SH-SY5Y (cell line): ENCODE measurements around the gene GSN.

Experiments used
- GATA2 ChIP-seq: IDR thresholded peaks from 2 replicates; pipeline ENCODE4 v1.6.1; 2011; ENCODE audit warnings: mild to moderate bottlenecking, low read depth, low read length
- GATA3 ChIP-seq: IDR thresholded peaks from 2 replicates; pipeline ENCODE4 v1.6.1; 2011; ENCODE audit warnings: low read depth, mild to moderate bottlenecking, low read length, moderate library complexity

Gene GSN

DNA sequence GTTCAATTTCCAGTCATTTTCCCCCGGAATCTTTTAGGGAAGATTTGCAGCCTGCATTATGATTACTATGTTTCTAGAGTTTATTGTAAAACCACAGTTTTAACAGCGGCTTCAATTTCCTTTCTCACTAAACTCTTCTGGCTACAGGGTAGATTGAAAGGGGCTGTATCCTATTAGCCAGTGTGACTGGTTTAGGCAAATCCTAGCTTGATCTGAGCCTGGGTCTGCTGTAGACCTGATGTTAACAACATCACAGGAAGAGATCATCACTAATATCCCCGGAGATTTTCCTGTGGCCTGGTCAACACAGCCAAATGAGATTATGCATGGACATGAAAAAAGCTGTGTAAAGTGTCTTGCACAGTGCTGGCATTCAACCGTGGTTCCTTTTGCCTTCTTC is 68.7 kb downstream of the GSN start:
- TF ChIP-seq GATA2: no peak
- TF ChIP-seq GATA3: no peak

DNA sequence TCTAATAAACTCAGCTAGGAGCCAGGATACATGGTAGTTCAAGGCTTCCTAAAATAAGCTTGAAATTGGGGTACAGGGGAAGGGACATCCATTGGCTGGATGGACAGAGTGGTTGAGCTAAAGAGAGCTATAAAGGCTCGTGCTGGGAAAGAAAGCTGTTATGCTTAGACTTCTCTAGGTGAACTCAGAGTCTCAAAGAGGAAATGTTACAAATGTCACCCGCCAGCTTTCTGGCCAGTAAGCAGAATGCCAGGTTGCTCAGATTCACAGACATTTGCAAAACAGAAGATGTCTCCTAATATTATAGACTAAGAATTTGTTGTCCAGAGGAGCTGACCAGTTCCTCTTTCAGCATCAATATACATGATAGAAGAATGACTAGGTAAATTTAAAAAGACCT is 71.5 kb downstream of the GSN start:
- no peak for TF ChIP-seq GATA2
- TF ChIP-seq GATA3: no peak

DNA sequence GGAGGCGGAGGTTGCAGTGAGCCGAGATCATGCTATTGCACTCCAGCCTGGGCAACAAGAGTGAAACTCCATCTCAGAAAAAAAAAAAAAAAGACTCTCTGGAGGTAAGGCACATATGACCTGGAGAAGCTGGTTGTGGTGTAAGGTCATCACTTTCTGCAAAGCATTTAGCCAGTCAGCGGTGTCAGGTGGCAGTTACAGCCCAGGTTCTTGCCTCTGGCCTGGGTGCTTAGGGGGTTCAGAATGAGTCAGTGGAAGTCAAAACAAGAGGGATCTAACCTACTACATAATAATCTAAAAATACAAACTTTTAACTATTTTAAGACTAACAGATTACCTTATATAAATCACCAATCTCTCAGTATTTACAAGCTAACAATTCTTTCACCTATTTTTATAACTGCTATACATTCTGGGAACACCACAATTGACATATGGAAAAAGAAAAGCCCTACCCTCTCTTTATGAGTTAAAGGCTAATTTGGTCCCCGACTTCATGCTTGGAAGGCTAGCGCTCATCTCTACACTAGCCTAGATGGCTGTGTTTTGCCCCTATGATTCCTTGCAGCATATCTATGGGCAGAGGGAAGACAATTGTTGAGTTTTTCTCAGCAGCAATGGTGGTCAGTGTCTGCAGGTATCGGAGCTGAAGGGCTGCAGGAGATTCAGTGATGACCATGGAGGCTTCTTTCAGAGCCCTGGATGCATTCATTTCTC is 72.9 kb downstream of the GSN start:
- TF ChIP-seq GATA3 (no peak), GATA2 (no peak)

DNA sequence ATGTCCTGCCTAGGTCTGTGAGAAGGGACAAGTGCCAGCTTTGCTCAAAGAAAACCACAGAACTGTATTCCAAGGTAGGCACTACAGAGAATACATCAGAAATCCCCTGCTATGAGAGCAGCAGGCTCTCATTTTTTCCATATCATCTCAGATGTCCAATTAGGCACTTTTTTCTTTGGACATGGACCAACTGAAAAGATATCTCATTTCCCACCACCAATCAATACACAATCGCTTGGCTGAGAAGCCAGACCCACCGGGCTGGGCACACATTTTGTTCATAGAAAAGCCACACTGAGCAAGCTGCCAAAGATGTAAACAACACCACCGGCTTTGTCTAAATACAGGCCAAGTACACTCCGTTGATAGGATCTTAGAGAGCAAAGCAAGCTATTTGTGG is 76.2 kb downstream of the GSN start:
- TF ChIP-seq GATA2: no peak
- no peak for TF ChIP-seq GATA3

DNA sequence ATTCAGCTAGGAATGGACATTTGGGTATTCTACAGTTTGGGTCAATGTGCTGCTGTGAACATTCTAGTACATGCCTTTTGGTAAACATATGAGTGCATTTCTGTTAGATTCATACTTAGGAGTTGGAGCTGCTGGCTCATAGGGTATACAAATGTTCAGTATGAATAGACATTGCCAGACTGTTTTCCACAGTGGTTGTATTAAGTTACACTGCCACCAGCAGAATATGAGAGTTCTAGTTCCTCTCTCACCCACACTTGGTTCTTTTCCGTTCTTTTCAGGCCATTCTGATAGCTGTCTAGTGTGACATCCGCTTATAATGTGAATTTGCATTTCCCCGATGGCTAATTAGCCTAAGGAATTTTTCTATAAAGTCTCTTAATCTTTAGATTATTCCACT is 77.1 kb downstream of the GSN start:
- TF ChIP-seq GATA3: no peak
- no peak for TF ChIP-seq GATA2

DNA sequence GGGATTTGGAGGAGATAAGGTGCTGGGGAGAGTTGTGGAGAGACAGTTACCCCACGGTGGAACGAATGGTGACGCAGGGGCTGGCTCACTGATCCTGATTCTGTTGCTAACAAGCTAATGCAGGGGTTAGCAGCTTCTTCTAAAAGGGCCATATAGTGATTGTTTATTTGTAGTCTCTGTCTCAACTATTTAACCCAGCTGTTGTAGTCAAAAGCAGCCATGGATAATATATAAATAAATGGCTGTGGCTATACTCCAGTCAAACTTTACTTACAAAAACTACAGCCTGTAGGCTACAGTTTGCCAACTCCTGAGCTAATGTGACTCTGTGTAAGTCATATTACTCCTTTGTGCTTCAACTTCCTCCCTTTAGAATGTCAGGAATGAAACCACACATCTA is 80.3 kb downstream of the GSN start:
- TF ChIP-seq GATA2 (no peak), GATA3 (no peak)

DNA sequence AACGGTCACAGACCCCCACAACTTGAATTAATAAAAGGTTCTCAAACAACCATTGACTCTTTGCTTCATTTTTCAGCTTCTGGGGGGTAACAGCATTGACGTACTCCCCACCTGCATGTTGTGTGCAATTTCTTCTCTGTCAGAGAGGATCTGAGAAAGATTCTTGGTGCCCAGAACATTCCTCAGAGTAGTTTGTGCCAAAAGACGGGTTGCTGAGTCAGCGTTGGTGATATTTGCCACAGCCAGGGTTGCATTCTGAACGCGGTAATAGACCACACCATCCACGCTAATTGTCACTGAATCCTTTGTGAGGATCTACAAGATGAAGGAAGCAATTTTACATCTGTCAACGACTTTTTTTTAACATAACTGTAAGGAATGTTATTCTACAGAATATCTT is 81.0 kb downstream of the GSN start:
- TF ChIP-seq GATA3 (no peak), GATA2 (no peak)

DNA sequence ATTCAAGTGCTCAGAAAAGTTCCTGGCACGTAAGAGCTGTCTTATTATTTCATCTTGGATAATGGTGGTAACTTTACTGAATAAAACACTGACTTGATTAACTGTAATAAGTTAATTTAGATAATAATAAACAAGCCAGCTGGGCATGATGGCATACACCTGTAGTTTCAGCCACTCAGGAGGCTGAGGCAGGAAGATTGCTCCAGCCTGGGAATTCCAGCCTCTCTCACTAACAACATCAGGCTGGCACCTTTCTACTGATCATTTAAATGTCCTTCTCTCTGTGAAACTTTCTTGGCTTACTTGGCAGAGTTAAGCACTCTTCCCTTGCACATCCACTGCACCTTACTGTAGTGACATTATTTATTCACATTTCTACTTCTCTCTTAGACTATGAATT is 82.1 kb downstream of the GSN start:
- TF ChIP-seq GATA3: no peak
- no peak for TF ChIP-seq GATA2

DNA sequence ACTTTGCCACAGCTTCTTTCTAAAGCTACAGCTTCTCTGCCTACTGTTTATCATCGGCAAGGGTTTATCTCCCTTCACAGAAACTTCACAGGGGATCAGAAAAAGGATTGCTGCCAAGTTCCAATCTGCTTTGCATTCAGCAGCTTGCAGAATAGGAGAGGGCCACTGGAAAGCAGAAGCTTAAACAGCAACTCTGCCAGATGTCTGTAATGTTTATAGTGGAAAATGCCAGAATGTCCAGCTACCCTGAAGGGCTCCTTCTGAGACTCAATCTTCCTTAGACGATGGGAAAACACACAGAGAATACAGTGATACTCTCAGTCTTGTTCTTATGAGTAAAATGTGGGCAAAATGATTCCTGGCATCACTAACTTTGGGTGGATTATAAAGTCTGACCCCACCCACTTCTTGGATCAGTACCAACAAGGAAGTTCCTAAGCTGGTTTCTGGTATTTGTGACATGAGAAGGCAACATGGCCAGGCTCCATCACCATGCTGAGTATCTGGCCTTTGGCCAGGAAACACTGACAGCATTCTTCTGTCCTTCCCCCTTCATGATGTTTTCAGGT is 83.1 kb downstream of the GSN start:
- TF ChIP-seq GATA2 (no peak), GATA3 (no peak)

DNA sequence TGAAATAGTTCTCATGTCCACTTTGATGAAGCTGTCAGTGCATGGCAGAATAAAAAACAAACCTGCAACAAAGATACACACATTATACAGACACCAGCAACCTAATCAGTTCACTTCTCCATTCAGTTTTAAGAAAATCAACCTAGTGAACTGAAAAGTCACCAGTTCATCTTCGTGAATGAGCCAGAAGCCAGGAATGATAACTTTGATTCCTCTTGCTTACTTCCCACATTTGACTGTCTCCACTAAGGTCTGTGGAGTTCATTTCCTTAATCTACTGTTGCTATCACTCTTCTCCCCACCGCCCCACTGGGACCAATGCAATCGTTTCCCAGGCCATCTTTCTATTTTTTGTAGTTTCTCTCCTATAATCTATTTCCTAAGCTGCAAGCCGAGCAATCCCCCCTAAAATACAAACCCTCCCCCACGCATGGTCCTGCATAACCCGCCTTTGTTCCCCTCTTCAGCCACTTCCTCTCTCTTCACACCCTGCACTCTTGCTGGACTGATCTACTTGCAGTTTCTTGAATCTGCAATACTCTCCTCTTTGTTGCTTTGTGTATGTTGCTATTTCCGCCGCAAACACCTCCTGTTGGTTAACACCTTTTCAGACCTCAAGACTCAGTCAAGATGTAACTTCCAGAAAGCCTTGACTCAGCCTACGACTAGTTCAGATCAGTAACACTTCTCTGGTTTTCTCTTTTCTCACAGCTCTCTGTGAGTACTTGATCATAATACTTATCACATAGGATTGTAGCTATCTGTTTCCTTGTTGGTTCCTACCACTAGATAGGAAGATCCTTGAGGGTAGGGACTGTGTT is 85.5 kb downstream of the GSN start:
- no peak for TF ChIP-seq GATA2
- no peak for TF ChIP-seq GATA3

DNA sequence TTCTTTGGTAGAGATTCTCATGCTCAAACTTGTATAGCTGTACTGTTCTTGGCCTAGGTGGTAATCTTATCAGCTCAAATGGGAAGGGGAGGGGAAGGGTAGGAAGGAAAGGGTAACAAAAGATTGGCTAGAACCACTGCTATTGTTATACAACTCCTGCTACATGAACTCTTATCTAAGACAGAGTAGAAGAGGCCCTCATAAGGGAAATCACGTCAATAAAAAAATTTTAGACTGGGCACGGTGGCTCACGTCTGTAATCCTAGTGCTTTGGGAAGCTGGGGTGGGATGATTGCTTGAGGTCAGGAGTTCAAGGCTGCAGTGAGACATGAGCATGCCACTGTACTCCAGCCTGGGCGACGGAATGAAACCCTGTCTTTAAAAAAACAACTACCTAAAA is 86.2 kb downstream of the GSN start:
- TF ChIP-seq GATA2 (no peak), GATA3 (no peak)

DNA sequence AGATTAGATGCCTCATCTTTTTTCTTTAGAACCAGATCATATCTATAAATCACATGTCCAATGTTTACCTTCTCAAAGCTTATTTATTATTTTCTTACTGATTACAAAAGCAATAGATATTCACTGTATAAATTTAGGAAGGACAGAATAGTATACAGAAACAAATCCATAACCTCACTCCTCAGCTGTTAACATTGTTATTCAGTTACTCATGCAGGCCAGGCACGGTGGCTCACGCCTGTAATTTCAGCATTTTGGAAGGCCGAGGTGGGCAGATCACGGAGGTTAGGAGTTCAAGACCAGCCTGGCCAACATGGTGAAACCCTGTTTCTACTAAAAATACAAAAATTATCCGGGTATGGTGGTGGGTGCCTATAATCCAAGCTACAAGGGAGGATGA is 86.8 kb downstream of the GSN start:
- no peak for TF ChIP-seq GATA3
- TF ChIP-seq GATA2: no peak

DNA sequence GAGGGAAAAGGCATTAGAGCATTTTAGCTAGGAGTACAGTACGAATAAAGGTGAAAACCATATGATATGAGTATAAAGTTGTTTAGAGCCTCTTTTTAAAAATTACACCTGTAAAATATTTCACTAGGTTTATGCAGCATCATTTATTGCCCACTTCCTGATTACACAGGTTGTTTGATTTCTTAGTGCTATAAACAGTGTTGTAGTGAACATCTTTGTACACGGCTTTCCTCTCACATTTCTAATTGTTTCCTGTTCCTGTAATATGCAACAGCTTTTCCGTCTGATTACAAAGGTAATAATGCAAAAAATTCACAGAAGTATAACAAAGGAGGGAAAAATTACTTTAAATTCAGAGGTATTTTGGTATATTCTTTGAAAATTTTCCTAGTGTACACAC is 89.0 kb downstream of the GSN start:
- TF ChIP-seq GATA2: no peak
- no peak for TF ChIP-seq GATA3

DNA sequence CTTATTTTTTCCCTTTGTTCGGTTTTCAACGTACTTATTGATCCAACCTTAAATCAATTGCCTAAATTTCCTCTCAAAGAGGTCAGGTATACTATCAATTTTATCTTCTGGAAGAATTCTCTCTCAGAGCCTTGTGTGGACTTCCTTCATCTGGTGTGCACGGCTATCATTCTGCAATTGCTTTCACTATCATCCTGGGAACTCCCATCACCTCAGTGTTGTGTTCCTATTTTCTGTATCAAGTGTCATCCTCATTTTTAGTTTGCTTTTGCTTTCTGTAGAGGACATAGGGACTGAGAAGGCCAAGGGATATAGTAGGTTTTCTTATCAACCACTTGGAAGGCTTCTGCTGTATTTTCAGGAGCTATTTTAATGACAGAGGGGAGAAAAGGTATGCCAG is 90.8 kb downstream of the GSN start:
- no peak for TF ChIP-seq GATA3
- no peak for TF ChIP-seq GATA2
